K562 (cell line): ENCODE results near the gene ZNF174.

Source experiments
- ADNP ChIP-seq: fragments of 200-800 bp; sonication (Bioruptor generic); IDR thresholded peaks from 2 replicates; pipeline ENCODE4 v1.6.1; 2016; ENCODE audit warnings: missing genetic modification characterization, missing compliant biosample characterization
- TAF15 ChIP-seq: fragments of 200-400 bp; formaldehyde crosslinking; IDR thresholded peaks from 2 replicates; pipeline ENCODE4 v1.6.1; 2017; ENCODE audit warnings: mild to moderate bottlenecking, low read depth, low read length, moderate library complexity
- TF ChIP-seq, protein P1 (sequence below): fragments of 450-650 bp; formaldehyde crosslinking; IDR thresholded peaks from 2 replicates; pipeline ENCODE4 v1.4.0; 2020; ENCODE audit warnings: mild to moderate bottlenecking, moderate library complexity

DNA sequence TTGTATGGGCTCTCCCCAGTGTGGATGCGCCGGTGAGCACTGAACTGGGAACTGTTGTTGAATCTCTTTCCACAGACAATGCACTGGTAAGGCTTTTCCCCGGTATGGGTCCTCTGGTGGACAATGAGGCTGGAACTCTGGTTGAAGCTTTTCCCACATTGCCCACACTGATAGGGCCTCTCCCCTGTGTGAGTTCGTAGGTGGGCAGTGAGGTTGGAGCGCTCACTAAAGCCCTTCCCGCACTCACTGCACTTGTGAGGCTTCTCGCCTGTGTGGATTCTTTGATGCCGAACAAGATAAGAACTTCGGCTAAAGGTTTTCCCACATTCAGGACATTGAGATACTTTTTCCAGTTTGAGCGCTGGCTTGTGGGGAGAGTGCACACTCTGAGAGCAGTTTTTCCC is 18.0 kb upstream of the ZNF174 start:
- TF ChIP-seq TAF15 (no peak), ADNP (tag) (no peak)
- TF ChIP-seq, protein P1, sequence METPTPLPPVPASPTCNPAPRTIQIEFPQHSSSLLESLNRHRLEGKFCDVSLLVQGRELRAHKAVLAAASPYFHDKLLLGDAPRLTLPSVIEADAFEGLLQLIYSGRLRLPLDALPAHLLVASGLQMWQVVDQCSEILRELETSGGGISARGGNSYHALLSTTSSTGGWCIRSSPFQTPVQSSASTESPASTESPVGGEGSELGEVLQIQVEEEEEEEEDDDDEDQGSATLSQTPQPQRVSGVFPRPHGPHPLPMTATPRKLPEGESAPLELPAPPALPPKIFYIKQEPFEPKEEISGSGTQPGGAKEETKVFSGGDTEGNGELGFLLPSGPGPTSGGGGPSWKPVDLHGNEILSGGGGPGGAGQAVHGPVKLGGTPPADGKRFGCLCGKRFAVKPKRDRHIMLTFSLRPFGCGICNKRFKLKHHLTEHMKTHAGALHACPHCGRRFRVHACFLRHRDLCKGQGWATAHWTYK: no peak
